HUES48 (cell line): ENCODE results near the gene BZW2.

ENCODE experiments used
- H3K27ac ChIP-seq: one replicate; pipeline ENCODE4 v1.7.0; 2013; ENCODE audit warnings: low read depth, low read length, inconsistent platforms
- H3K27me3 ChIP-seq: 2 replicates; pipeline ENCODE4 v1.6.1; 2013; ENCODE audit warnings: mild to moderate bottlenecking, low read length; ENCODE audit not compliant: control insufficient read depth, insufficient read depth
- H3K36me3 ChIP-seq: 2 replicates; pipeline ENCODE4 v1.6.1; 2013; ENCODE audit warnings: low read length; ENCODE audit not compliant: control insufficient read depth, insufficient read depth
- H3K4me1 ChIP-seq: 2 replicates; pipeline ENCODE4 v1.6.1; 2013; ENCODE audit warnings: mild to moderate bottlenecking, low read length; ENCODE audit not compliant: control insufficient read depth, insufficient read depth
- H3K4me3 ChIP-seq: 2 replicates; pipeline ENCODE4 v1.5.1; 2013; ENCODE audit warnings: mild to moderate bottlenecking, low read depth, low read length
- H3K9ac ChIP-seq: 2 replicates; pipeline ENCODE4 v1.6.1; 2013; ENCODE audit warnings: mild to moderate bottlenecking, low read depth, low read length, moderate library complexity
- H3K9me3 ChIP-seq: 2 replicates; pipeline ENCODE4 v1.6.1; 2013; ENCODE audit warnings: low read length; ENCODE audit not compliant: control insufficient read depth, insufficient read depth

Gene BZW2

DNA sequence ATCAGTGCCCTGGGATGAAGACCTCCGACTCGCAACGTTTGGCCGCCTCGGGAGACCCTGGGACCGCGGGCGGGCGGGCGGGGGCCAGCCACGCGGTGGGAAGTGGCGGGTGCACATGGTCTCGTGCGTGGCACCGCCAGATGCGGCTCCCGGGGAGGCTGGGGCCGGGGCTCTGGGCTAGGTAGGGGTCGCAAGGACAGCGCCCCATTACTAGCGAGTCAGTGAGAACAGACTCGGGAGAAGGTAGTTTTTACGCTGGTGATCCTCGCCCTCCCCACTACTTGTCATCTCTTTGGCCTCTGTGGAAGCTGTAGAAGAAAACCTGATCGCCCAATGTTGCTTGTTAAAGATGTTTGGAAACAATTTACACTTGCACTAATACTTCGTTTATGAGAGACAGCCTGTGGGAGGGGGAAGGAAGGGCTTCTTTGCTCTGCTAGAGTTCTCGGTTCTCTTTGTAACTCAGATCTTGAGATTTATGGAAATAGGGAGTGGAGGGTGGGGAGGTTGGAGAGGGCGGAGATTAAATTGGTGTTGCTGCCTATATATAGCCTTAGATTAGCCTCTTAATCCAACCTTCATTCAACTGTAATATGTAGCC lies 591 bp downstream of the BZW2 start:
- H3K36me3 ChIP-seq = no peaks in the 10 kb centered on the region
- peaks cover 29% of the 10 kb centered on the region for H3K4me1 ChIP-seq
- H3K4me3 ChIP-seq = peak overlapping the region; percentile 98
- peak overlapping the region; percentile 95 for H3K27ac ChIP-seq
- H3K9me3 ChIP-seq = no peaks in the 10 kb centered on the region
- peaks cover 8% of the 10 kb centered on the region for H3K27me3 ChIP-seq
- peak overlapping the region; percentile 99 for H3K9ac ChIP-seq

DNA sequence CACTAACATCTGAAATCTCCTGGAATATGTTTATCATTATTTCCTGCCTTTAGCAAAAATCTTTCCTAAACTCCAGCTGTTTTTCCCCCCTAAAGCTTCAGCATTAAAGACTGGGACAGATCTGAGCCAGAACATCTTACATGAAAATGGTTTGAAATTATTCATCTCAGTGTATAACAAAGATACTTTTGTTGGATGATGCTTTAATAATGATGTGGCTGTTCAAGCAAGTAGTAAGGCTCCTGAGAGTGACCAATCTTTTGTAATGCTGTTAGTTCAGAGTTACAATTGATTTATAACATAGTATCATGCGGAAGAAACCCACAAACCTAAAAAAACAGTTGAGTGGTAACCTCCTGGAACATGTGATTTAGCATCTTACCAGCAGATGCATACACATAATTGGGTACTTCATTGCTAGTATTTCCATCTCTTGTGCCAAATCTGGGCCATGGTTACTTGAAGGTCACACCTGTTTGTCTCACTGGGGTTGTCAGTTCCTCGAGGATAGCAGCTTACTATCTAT lies 1.5 kb downstream of the BZW2 start:
- Histone ChIP-seq H3K9ac (no peak overlapping the region), H3K36me3 (no peaks in the 10 kb centered on the region), H3K4me3 (peak overlapping the region; percentile 98), H3K4me1 (peaks cover 29% of the 10 kb centered on the region), H3K9me3 (no peaks in the 10 kb centered on the region), H3K27me3 (peaks cover 8% of the 10 kb centered on the region), H3K27ac (no peak overlapping the region)

DNA sequence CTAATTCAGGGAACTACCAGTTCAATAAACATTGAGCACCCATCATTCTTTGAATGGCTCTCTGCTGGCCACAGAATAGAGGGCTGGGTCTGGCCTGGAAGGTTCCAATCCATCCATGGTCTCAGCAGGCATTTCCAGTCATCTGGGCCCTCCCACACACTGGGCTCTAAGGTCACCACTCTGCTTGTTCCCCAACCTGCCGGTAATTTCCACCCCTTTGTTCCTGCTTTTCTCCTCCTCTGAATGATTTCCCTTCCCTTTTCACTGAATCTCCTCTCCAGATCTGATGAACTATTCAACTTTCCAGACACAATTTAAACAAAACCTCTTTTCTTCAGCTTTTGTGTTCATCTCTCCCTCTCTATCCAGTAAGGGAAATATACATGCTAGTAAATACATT lies 2.6 kb downstream of the BZW2 start:
- Histone ChIP-seq H3K4me3 (peak overlapping the region; percentile 27; the same call in 1 of the 2 replicates), H3K27ac (no peak overlapping the region), H3K4me1 (peaks cover 29% of the 10 kb centered on the region), H3K9ac (no peak overlapping the region), H3K36me3 (no peaks in the 10 kb centered on the region), H3K9me3 (no peaks in the 10 kb centered on the region), H3K27me3 (peaks cover 8% of the 10 kb centered on the region)

- Histone ChIP-seq H3K9ac (no peak overlapping the region), H3K4me3 (no peak overlapping the region), H3K9me3 (no peaks in the 10 kb centered on the region), H3K27me3 (peaks cover 4% of the 10 kb centered on the region), H3K36me3 (no peaks in the 10 kb centered on the region), H3K27ac (no peak overlapping the region), H3K4me1 (peaks cover 26% of the 10 kb centered on the region)
Measured at GRCh38 chr7:16649196-16649595, 3.2 kb downstream of the BZW2 start.

DNA sequence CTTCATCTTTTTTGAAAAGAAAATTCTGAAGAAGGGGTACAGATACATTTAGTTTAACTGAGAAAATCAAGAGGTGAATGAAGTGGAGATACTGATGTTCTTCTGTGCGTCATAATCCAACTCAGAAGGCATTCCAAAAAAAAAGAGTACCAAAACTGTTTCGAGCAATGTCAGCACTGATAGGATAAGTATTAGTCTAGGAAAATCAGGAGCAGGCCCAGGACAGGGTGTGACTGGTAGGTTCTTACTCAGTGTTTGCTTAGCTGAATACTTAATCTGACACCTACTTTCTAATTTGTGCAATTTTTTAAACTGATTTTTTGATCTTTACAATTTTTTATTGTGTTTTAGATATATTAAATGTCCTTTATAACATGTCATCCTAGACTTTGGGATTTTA lies 4.3 kb downstream of the BZW2 start:
- no peak overlapping the region for H3K27ac ChIP-seq
- H3K27me3 ChIP-seq = no peaks in the 10 kb centered on the region
- H3K4me1 ChIP-seq = peaks cover 24% of the 10 kb centered on the region
- no peaks in the 10 kb centered on the region for H3K36me3 ChIP-seq
- no peak overlapping the region for H3K4me3 ChIP-seq
- H3K9me3 ChIP-seq = no peaks in the 10 kb centered on the region
- no peak overlapping the region for H3K9ac ChIP-seq

DNA sequence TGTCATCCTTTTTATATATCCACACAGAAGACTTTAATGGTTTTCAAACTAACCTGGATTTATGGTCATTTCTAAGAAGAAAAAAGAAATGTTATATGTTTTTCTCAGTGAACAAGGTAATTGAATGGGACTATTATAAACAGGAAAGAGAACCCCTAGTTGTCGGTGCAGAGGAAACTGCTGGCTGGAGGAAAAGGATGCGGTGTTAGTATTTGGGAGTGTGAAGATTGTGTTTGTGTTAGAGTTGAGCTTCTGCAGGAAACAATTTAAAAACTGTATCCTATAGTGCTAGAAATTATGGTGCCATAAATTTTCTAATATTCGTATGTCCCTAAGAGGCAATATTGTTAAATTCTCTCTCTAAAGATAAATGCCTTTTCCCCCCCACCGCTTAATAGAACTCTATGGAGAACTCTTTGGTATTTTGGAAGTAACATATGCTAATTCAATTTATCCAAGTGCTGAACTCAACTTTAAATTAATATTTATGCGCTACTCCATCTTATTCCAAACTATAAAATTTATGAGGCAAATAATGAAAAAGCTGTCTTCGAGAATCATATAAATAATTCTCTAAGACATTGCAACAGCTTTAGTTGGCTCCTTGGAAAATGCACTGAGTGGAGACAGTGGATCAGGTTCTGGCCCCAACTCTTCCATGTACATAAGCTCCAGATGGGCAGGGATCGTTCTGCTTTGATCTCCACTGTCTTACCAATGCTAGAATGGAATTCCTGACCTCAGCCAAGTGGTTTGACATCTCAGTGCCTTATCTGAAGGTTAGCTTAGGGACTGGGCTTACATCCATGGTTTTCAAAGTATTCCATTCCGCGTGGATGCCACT lies 5.6 kb downstream of the BZW2 start:
- H3K9ac ChIP-seq = no peak overlapping the region
- H3K36me3 ChIP-seq = no peaks in the 10 kb centered on the region
- H3K4me3 ChIP-seq = no peak overlapping the region
- no peak overlapping the region for H3K27ac ChIP-seq
- H3K27me3 ChIP-seq = no peaks in the 10 kb centered on the region
- no peaks in the 10 kb centered on the region for H3K9me3 ChIP-seq
- H3K4me1 ChIP-seq = peaks cover 24% of the 10 kb centered on the region

GRCh38 chr7:16652240-16652583 lies 6.2 kb downstream of the BZW2 start:
- Histone ChIP-seq H3K27ac (no peak overlapping the region), H3K27me3 (no peaks in the 10 kb centered on the region), H3K9me3 (no peaks in the 10 kb centered on the region), H3K4me1 (peaks cover 23% of the 10 kb centered on the region), H3K4me3 (no peak overlapping the region), H3K36me3 (no peaks in the 10 kb centered on the region), H3K9ac (no peak overlapping the region)

- H3K9ac ChIP-seq = no peak overlapping the region
- H3K4me3 ChIP-seq = no peak overlapping the region
- no peaks in the 10 kb centered on the region for H3K36me3 ChIP-seq
- no peaks in the 10 kb centered on the region for H3K27me3 ChIP-seq
- peaks cover 23% of the 10 kb centered on the region for H3K4me1 ChIP-seq
- H3K27ac ChIP-seq = no peak overlapping the region
- no peaks in the 10 kb centered on the region for H3K9me3 ChIP-seq
Measured at GRCh38 chr7:16652888-16653287, 6.9 kb downstream of the BZW2 start.

- no peaks in the 10 kb centered on the region for H3K9me3 ChIP-seq
- no peak overlapping the region for H3K27ac ChIP-seq
- no peak overlapping the region for H3K9ac ChIP-seq
- no peaks in the 10 kb centered on the region for H3K27me3 ChIP-seq
- H3K4me3 ChIP-seq = no peak overlapping the region
- H3K4me1 ChIP-seq = peaks cover 24% of the 10 kb centered on the region
- H3K36me3 ChIP-seq = no peaks in the 10 kb centered on the region
Measured at GRCh38 chr7:16655394-16655793, 9.4 kb downstream of the BZW2 start.

- Histone ChIP-seq H3K9ac (no peak overlapping the region), H3K4me1 (peaks cover 31% of the 10 kb centered on the region), H3K9me3 (no peaks in the 10 kb centered on the region)
Measured at GRCh38 chr7:16656141-16656540, 10.2 kb downstream of the BZW2 start.

GRCh38 chr7:16657656-16658279 lies 11.8 kb downstream of the BZW2 start:
- Histone ChIP-seq H3K27ac (peak overlapping the region; percentile 83), H3K4me3 (peak overlapping the region; percentile 35)

More at GRCh38 chr7:16656141-16656540, 10.2 kb downstream of the BZW2 start:
- Histone ChIP-seq H3K27ac (no peak overlapping the region), H3K27me3 (no peaks in the 10 kb centered on the region), H3K4me3 (no peak overlapping the region), H3K36me3 (no peaks in the 10 kb centered on the region)

More at GRCh38 chr7:16657656-16658279, 11.8 kb downstream of the BZW2 start:
- Histone ChIP-seq H3K4me1 (peaks cover 40% of the 10 kb centered on the region), H3K36me3 (no peaks in the 10 kb centered on the region), H3K27me3 (no peaks in the 10 kb centered on the region), H3K9ac (no peak overlapping the region), H3K9me3 (no peaks in the 10 kb centered on the region)
